GM12878 (cell line): ENCODE measurements around the gene TDP1. TPM values are rescaled to one million over a fixed set of nuclear protein-coding genes. Genes with fewer than 3 reads are reported as not detected.
A peak's percentile ranks its signal among the peaks of the same experiment; 100 is the strongest.

Source experiments
- ATAC-seq: fragments of 200-7000 bp; cut with Tn5 transposase; 3 replicates; pipeline ENCODE4 v1.9.1; 2020; ENCODE audit warnings: mild to moderate bottlenecking, moderate library complexity
- BruUV-seq: library from RNA; stranded (reverse); fragments of 400-500 nt; replicated peaks from 2 replicates; lab custom pipeline; 2021; lab: Mats Ljungman, UMichigan
- CTCF ChIA-PET: fragments of 300-600 bp; sonication (Branson Sonifier 250); formaldehyde crosslinking; extraction: SDS; loops from one replicate; lab custom pipeline; 2021; ENCODE audit warnings: inconsistent platforms; lab: Yijun Ruan, JAX
- POLR2A ChIA-PET: fragments of 350-600 bp; formaldehyde crosslinking; extraction: SDS; loops from one replicate; lab custom pipeline; 2021; ENCODE audit warnings: inconsistent platforms; lab: Charles Lee
- RAD21 ChIA-PET: fragments of 300-600 bp; sonication (Branson Sonifier 250); formaldehyde crosslinking; loops from one replicate; lab custom pipeline; 2023; ENCODE audit warnings: antibody characterized with exemption; ENCODE audit not compliant: unreplicated experiment; lab: Charles Lee
- SMC1A ChIA-PET: fragments of 300-600 bp; sonication (Branson Sonifier 250); formaldehyde crosslinking; loops from one replicate; lab custom pipeline; 2023; ENCODE audit not compliant: unreplicated experiment, uncharacterized antibody; lab: Charles Lee
- DNase-seq: peaks from one replicate; pipeline ENCODE4 v3.0.0-alpha.2; 2011; ENCODE audit warnings: low read depth, low spot score
- FAIRE-seq: peaks from 3 replicates; lab custom pipeline; 2011; peaks lifted over from hg19 to GRCh38; lab: Jason Lieb, UNC
- H2AFZ ChIP-seq: 2 replicates; pipeline ENCODE4 v1.6.0; 2011; ENCODE audit warnings: low read depth, low read length, control low read depth; ENCODE audit not compliant: control insufficient read depth
- H3K27ac ChIP-seq: 2 replicates; pipeline ENCODE4 v1.5.1; 2011; ENCODE audit warnings: control low read depth; ENCODE audit not compliant: control insufficient read depth, insufficient read depth
- H3K27me3 ChIP-seq, 2 experiments: replicated peaks in 1 of 2; 2 replicates each; pipeline versions ENCODE4 v1.6.0 to v1.6.1; 2011; ENCODE audit warnings: low read length in 1 of 2; ENCODE audit not compliant: control insufficient read depth in 2 of 2, insufficient read depth in 2 of 2
- H3K36me3 ChIP-seq, 2 experiments: 2 replicates each; pipeline ENCODE4 v1.5.1; 2011; ENCODE audit warnings: low read length in 1 of 2; ENCODE audit not compliant: control insufficient read depth in 2 of 2, insufficient read depth in 2 of 2
- H3K4me1 ChIP-seq: 2 replicates; pipeline ENCODE4 v1.6.1; 2011; ENCODE audit warnings: mild to moderate bottlenecking, low read length, moderate library complexity, mixed read lengths; ENCODE audit not compliant: control insufficient read depth, insufficient read depth
- H3K4me2 ChIP-seq: 2 replicates; pipeline ENCODE4 v1.6.0; 2011; ENCODE audit warnings: control low read depth; ENCODE audit not compliant: control insufficient read depth, insufficient read depth
- H3K4me3 ChIP-seq: fragments of 200-600 bp; sonication (generic); 2 replicates; pipeline ENCODE4 v1.5.1; 2016
- H3K79me2 ChIP-seq: 2 replicates; pipeline ENCODE4 v1.6.0; 2011; ENCODE audit warnings: low read length; ENCODE audit not compliant: control insufficient read depth, insufficient read depth
- H3K9ac ChIP-seq: 2 replicates; pipeline ENCODE4 v1.8.0; 2011; ENCODE audit warnings: low read length, control low read depth, mixed read lengths; ENCODE audit not compliant: control insufficient read depth, insufficient read depth
- H3K9me3 ChIP-seq: replicated peaks from 3 replicates; pipeline ENCODE4 v1.5.1; 2011; ENCODE audit warnings: mild to moderate bottlenecking, low read length; ENCODE audit not compliant: control insufficient read depth, insufficient read depth
- H4K20me1 ChIP-seq: 2 replicates; pipeline ENCODE4 v1.6.0; 2011; ENCODE audit not compliant: control insufficient read depth, insufficient read depth
- BACH1 ChIP-seq: fragments of 450-650 bp; IDR thresholded peaks from 2 replicates; pipeline ENCODE4 v1.6.1; 2017; ENCODE audit warnings: mild to moderate bottlenecking, borderline replicate concordance
- BCL11A ChIP-seq: IDR thresholded peaks from 2 replicates; pipeline ENCODE4 v1.6.1; 2011; ENCODE audit warnings: low read depth, low read length
- EZH2 ChIP-seq: IDR thresholded peaks from 2 replicates; pipeline ENCODE4 v1.6.1; 2012; ENCODE audit warnings: low read depth, mild to moderate bottlenecking, control low read depth, inconsistent platforms, low read length, borderline replicate concordance; ENCODE audit not compliant: control insufficient read depth
- FOXM1 ChIP-seq: IDR thresholded peaks from 2 replicates; pipeline ENCODE4 v1.6.1; 2012; ENCODE audit warnings: low read depth, mild to moderate bottlenecking, inconsistent platforms, low read length, moderate library complexity
- HCFC1 ChIP-seq: fragments of 150-350 bp; IDR thresholded peaks from 2 replicates; pipeline ENCODE4 v1.6.1; 2014; ENCODE audit warnings: low read length
- JUND ChIP-seq: IDR thresholded peaks from 2 replicates; pipeline ENCODE4 v1.6.1; 2012; ENCODE audit warnings: low read depth, mild to moderate bottlenecking, low read length, improper control_type of control experiment, moderate library complexity
- KDM1A ChIP-seq: fragments of 200-600 bp; sonication (generic); IDR thresholded peaks from 2 replicates; pipeline ENCODE4 v1.6.1; 2016; ENCODE audit warnings: borderline replicate concordance
- RFX5 ChIP-seq: IDR thresholded peaks from 2 replicates; pipeline ENCODE4 v1.6.1; 2011; ENCODE audit warnings: low read depth, low read length, improper control_type of control experiment
- RUNX3 ChIP-seq: IDR thresholded peaks from 2 replicates; pipeline ENCODE4 v1.6.1; 2012; ENCODE audit warnings: low read length, inconsistent platforms
- SPI1 ChIP-seq: IDR thresholded peaks from 2 replicates; pipeline ENCODE4 v1.6.1; 2011; ENCODE audit warnings: low read depth, mild to moderate bottlenecking, low read length, moderate library complexity, borderline replicate concordance; ENCODE audit not compliant: insufficient read depth
- SREBF1 ChIP-seq: IDR thresholded peaks from 2 replicates; pipeline ENCODE4 v1.6.1; 2012; ENCODE audit warnings: mild to moderate bottlenecking, low read length
- TCF3 ChIP-seq: IDR thresholded peaks from 2 replicates; pipeline ENCODE4 v1.6.1; 2012; ENCODE audit warnings: low read depth, mild to moderate bottlenecking, low read length, borderline replicate concordance; ENCODE audit not compliant: insufficient read depth
- ZNF384 ChIP-seq: IDR thresholded peaks from 2 replicates; pipeline ENCODE4 v1.6.1; 2012; ENCODE audit warnings: low read depth, mild to moderate bottlenecking, low read length, improper control_type of control experiment, borderline replicate concordance
- WGBS: methylation state at CpG from one replicate; pipeline ENCODE4 v1.1.6; 2016; ENCODE audit warnings: low lambda C conversion rate; ENCODE audit not compliant: insufficient replicate concordance, insufficient coverage; ENCODE audit errors: missing lambda C conversion rate; 5-methylcytosine and 5-hydroxymethylcytosine counted together
- in situ Hi-C: fragments of 300-500 bp; cut with MboI; formaldehyde crosslinking; loops from 9 replicates; pipeline ENCODE4 v1.14.3; 2018; ENCODE audit warnings: mixed read lengths
- intact Hi-C: fragments of 100-400 bp; cut with micrococcal nuclease; formaldehyde crosslinking; loops from one replicate; pipeline ENCODE4 v1.14.2; 2022; ENCODE audit not compliant: unreplicated experiment
- polyA plus RNA-seq, 11 experiments: library from polyadenylated mRNA; depleted of rRNA in 4 of 11; unstranded in 6 of 11; stranded (reverse) in 5 of 11; fragments of >200 nt; fragmentation: Nextera tagmentation in 4 of 11; fragmentation: Illumina TruSeq in 1 of 11; extraction: Ambion mirVana in 4 of 11; extraction: Trizol in 1 of 11; gene quantifications; 1 replicate in 1 of 11; 2 replicates in 10 of 11; pipeline versions ENCODE4 v1.2.1 to v1.2.3, GENCODE V29; 2011 to 2016; ENCODE audit warnings: inconsistent platforms in 2 of 11, missing spikeins in 2 of 11, low read depth in 1 of 11
- total RNA-seq, 4 experiments: library from RNA; depleted of rRNA in 3 of 4; stranded (reverse); fragments of >200 nt in 3 of 4; fragmentation: Illumina TruSeq in 1 of 4; extraction: Trizol in 1 of 4; gene quantifications; 2 replicates each; pipeline versions ENCODE4 v1.2.1 to v1.2.3, GENCODE V29; 2013 to 2021
- TF ChIP-seq, protein P1 (sequence below): fragments of 450-650 bp; IDR thresholded peaks from 2 replicates; pipeline ENCODE4 v1.6.1; 2017; ENCODE audit warnings: borderline replicate concordance

Gene TDP1
- total and polyA plus RNA-seq, 10 of the 15 experiments (the other 5 are each of a cell fraction or from before 2014, with no cell fraction given), result 40.2 to 60.4 (median 54.1) TPM

DNA sequence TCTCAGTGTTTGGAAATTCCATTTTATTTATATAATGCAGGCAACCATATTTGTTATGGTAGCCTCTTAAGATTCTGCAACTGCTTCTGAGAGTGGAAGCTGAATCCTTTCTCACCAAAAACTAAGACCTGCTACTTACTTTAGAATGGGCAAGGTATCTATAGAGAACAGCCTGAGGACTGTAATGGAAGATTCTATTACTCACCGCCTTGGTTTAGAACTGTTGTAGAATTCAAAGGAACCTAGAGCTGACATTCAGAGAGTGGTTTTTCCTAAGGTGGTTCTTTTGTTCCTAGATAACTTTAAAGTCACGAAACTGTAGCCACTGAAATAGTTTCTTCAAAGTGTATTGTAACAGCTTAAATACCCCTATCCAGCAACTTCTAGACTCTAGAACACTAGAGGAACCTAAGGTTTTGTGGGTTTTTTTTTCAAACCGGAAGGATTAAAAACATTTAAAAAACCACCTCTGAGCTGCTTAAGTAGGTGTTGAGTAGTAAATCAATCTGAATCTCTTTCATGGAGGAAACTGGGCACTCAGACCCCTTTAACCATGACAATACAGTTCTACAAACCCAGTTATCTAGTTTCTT is 4.2 kb downstream of the TDP1 start:
- ChIA-PET RAD21 (interaction anchor here (1.0 kb wide), 2 partner anchors 13 to 14 kb away, joined by 3 to 4 read pairs; no protein-coding TSS in a partner anchor), POLR2A (interaction anchor here (1.3 kb wide), 1 partner anchor 16 kb away, joined by 3 read pairs; no protein-coding TSS in a partner anchor), CTCF (interaction anchor here (7.9 kb wide), 1 partner anchor 12 kb away, joined by 65 read pairs; no protein-coding TSS in a partner anchor), SMC1A (interaction anchor here (1.1 to 2.0 kb wide), 3 partner anchors 13 to 47 kb away, joined by 3 to 7 read pairs (median 4); no protein-coding TSS in a partner anchor)
- Histone ChIP-seq H3K4me1 (peaks cover 9% of the 10 kb centered on the region), H3K4me2 (no peak overlapping the region), H3K4me3 (no peak overlapping the region), H3K79me2 (peaks cover 36% of the 10 kb centered on the region), H2AFZ (no peak overlapping the region), H3K27ac (peak overlapping the region; percentile 20; the same call in 1 of the 2 replicates), H3K36me3 (peaks cover 6 to 27% of the 10 kb centered on the region in 2 experiments), H3K27me3 (no peaks in the 10 kb centered on the region), H3K9me3 (peaks cover 7% of the 10 kb centered on the region; the same call in 1 of the 3 replicates), H3K9ac (no peak overlapping the region), H4K20me1 (no peaks in the 10 kb centered on the region; the same call in 1 of the 2 replicates)
- no peak for TF ChIP-seq HCFC1
- peak; percentile 58 for TF ChIP-seq RUNX3
- no peak for TF ChIP-seq KDM1A
- no peak for TF ChIP-seq EZH2
- BruUV-seq, result no TSS peak
- FAIRE-seq (no peak), DNase-seq (no peak), ATAC-seq (no peak)
- intact Hi-C loops, result loop anchor here (10.0 kb wide), 1 partner anchor 1965 kb away; the partner anchor contains the start of gene GALC
- in situ Hi-C loops, result no loop called here
- WGBS, result 56% methylated on average over 3 of the region's 3 CpGs

DNA sequence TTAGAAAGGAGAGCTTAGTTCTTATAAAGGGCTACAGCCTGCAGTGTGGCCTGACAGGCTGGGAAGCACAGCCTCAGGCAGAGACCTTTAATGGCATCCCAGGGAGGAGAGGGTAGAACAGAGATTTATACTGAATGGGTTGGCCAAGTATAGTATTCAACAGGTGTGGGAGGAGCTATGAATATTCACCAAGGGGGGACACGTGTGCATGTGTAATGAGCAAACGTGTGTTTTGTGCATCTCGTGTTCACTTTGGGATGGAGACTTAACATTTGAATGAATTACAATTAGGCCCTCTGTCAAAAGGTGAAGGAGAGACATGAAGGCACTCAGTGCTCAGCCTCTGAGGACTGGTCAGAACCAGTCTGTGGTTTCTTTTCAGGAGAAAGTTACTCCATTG is 5.2 kb downstream of the TDP1 start:
- Histone ChIP-seq H3K4me2 (no peak overlapping the region; the same call in 1 of the 2 replicates), H3K9me3 (peaks cover 7% of the 10 kb centered on the region; the same call in 1 of the 3 replicates), H3K27ac (no peak overlapping the region), H3K9ac (no peak overlapping the region), H3K79me2 (peaks cover 34% of the 10 kb centered on the region), H4K20me1 (no peaks in the 10 kb centered on the region; the same call in 1 of the 2 replicates), H3K27me3 (no peaks in the 10 kb centered on the region), H3K4me3 (no peak overlapping the region), H3K4me1 (peaks cover 9% of the 10 kb centered on the region), H2AFZ (no peak overlapping the region), H3K36me3 (peaks cover 6 to 27% of the 10 kb centered on the region in 2 experiments)
- POLR2A ChIA-PET, result no interaction called here
- SMC1A ChIA-PET, result interaction anchor here (2.0 kb wide), 1 partner anchor 12 kb away, joined by 7 read pairs; no protein-coding TSS in a partner anchor
- CTCF ChIA-PET, result interaction anchor here (1.0 to 7.9 kb wide), 3 partner anchors 8 to 21 kb away, joined by 3 to 65 read pairs (median 3); no protein-coding TSS in a partner anchor
- in situ Hi-C loops, result no loop called here
- DNase-seq, result no peak
- no peak for FAIRE-seq
- no peak for ATAC-seq
- WGBS, result 68% methylated on average over 3 of the region's 3 CpGs
- BruUV-seq, result no TSS peak
- intact Hi-C loops, result no loop called here
- RAD21 ChIA-PET, result no interaction called here
- TF ChIP-seq SREBF1 (no peak), RFX5 (no peak), SPI1 (no peak), TCF3 (no peak), BCL11A (no peak), JUND (no peak), FOXM1 (no peak), ZNF384 (no peak), BACH1 (no peak)
- TF ChIP-seq, protein P1, sequence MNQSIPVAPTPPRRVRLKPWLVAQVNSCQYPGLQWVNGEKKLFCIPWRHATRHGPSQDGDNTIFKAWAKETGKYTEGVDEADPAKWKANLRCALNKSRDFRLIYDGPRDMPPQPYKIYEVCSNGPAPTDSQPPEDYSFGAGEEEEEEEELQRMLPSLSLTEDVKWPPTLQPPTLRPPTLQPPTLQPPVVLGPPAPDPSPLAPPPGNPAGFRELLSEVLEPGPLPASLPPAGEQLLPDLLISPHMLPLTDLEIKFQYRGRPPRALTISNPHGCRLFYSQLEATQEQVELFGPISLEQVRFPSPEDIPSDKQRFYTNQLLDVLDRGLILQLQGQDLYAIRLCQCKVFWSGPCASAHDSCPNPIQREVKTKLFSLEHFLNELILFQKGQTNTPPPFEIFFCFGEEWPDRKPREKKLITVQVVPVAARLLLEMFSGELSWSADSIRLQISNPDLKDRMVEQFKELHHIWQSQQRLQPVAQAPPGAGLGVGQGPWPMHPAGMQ, result no peak
